Gastroesophageal sphincter (tissue), 4 donors: ENCODE data around the gene EFNA2. TPM values are rescaled to one million over a fixed set of nuclear protein-coding genes. Genes with fewer than 3 reads are reported as not detected.

ENCODE experiments used
- ATAC-seq: fragments of 150-250 bp; one replicate; pipeline ENCODE4 v1.9.1; 2016; ENCODE audit warnings: mild to moderate bottlenecking, moderate library complexity
- H3K27ac ChIP-seq, 4 donors: fragments of 200-600 bp; sonication (generic) in 3 of 4; 1 replicate in 3 of 4; 2 replicates in 1 of 4; pipeline ENCODE4 v1.5.1; 2016 to 2019
- H3K27me3 ChIP-seq: fragments of 200-600 bp; sonication (generic); one replicate; pipeline ENCODE4 v1.5.1; 2019
- H3K36me3 ChIP-seq, 2 donors: fragments of 200-600 bp; sonication (generic); one replicate each; pipeline ENCODE4 v1.5.1; 2019; ENCODE audit warnings: control low read depth in 1 of 2
- H3K4me1 ChIP-seq, 3 donors: fragments of 200-600 bp; sonication (generic); 1 replicate in 2 of 3; 2 replicates in 1 of 3; pipeline ENCODE4 v1.5.1; 2016 to 2019; ENCODE audit warnings: control low read depth in 2 of 3
- H3K4me3 ChIP-seq, 2 donors: fragments of 200-600 bp; sonication (generic); one replicate each; pipeline ENCODE4 v1.5.1; 2019; ENCODE audit warnings: mild to moderate bottlenecking in 1 of 2, moderate library complexity in 1 of 2
- H3K9me3 ChIP-seq, 3 donors: fragments of 200-600 bp; sonication (generic); one replicate each; pipeline ENCODE4 v1.5.1; 2017 to 2019; ENCODE audit warnings: control low read depth in 2 of 3
- EP300 ChIP-seq: sonication (generic); formaldehyde crosslinking; IDR thresholded peaks from one replicate; pipeline ENCODE4 v1.6.1; 2017; ENCODE audit warnings: antibody characterized with exemption, mild to moderate bottlenecking
- POLR2A ChIP-seq, 2 donors: fragments of 450-650 bp; IDR thresholded peaks; one replicate each; pipeline ENCODE4 v1.6.1; 2017; ENCODE audit warnings: antibody characterized with exemption in 2 of 2, mild to moderate bottlenecking in 2 of 2, moderate library complexity in 1 of 2
- POLR2AphosphoS5 ChIP-seq: sonication (generic); formaldehyde crosslinking; IDR thresholded peaks from one replicate; pipeline ENCODE4 v1.6.1; 2017; ENCODE audit warnings: antibody characterized with exemption
- WGBS, 2 donors: methylation state at CpG; one replicate each; pipeline ENCODE4 v1.1.5; 2018; ENCODE audit warnings: low coverage in 1 of 2; 5-methylcytosine and 5-hydroxymethylcytosine counted together
- total RNA-seq, 4 donors: library from RNA; depleted of rRNA; stranded (reverse); fragments of >200 nt; gene quantifications; one replicate each; pipeline ENCODE4 v1.1.0, GENCODE V29; 2016
- TF ChIP-seq, protein P1 (sequence below), 4 experiments: fragments of 200-600 bp in 2 of 4; fragments of 450-650 bp in 2 of 4; sonication (generic) in 1 of 4; IDR thresholded peaks; one replicate each; pipeline ENCODE4 v1.5.1; 2017 to 2019; ENCODE audit warnings: antibody characterized with exemption in 4 of 4, mild to moderate bottlenecking in 2 of 4, moderate library complexity in 2 of 4

EFNA2 gene
- total RNA-seq, 4 donors from 2014 or later, result not detected

DNA sequence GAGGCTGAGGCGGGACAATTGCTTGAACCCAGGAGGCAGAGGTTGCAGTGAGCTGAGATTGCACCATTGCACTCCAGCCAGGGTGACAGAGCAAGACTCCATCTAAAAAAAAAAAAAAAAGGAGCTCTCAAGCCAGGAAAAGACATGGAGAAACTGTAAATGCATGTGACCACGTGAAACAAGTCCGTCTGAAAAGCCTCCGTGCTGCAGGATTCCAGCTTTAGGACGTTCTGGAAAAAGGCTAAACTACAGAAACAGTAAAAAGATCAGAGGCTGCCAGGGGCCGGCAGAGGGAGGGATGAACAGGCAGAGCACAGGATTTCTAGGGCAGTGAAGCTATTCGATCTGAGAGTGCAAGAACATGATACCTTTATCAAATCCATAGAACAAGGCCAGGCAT is 57.4 kb downstream of the EFNA2 start:
- no peak overlapping the region for H3K4me3 ChIP-seq
- no peak overlapping the region for H3K27ac ChIP-seq
- no peak for TF ChIP-seq POLR2AphosphoS5
- TF ChIP-seq EP300, result no peak
- TF ChIP-seq, protein P1, sequence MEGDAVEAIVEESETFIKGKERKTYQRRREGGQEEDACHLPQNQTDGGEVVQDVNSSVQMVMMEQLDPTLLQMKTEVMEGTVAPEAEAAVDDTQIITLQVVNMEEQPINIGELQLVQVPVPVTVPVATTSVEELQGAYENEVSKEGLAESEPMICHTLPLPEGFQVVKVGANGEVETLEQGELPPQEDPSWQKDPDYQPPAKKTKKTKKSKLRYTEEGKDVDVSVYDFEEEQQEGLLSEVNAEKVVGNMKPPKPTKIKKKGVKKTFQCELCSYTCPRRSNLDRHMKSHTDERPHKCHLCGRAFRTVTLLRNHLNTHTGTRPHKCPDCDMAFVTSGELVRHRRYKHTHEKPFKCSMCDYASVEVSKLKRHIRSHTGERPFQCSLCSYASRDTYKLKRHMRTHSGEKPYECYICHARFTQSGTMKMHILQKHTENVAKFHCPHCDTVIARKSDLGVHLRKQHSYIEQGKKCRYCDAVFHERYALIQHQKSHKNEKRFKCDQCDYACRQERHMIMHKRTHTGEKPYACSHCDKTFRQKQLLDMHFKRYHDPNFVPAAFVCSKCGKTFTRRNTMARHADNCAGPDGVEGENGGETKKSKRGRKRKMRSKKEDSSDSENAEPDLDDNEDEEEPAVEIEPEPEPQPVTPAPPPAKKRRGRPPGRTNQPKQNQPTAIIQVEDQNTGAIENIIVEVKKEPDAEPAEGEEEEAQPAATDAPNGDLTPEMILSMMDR (IDR thresholded peaks at IDR 0.05), result no peak
- TF ChIP-seq POLR2A (IDR thresholded peaks at IDR 0.05), result no peak
- WGBS, 2 donors, result 16% methylated on average over 7 of the region's 7 CpGs
- peaks cover 20% of the 10 kb centered on the region for H3K27me3 ChIP-seq
- H3K9me3 ChIP-seq, result no peaks in the 10 kb centered on the region
- no peak for ATAC-seq
- no peaks in the 10 kb centered on the region for H3K36me3 ChIP-seq
- no peaks in the 10 kb centered on the region for H3K4me1 ChIP-seq

DNA sequence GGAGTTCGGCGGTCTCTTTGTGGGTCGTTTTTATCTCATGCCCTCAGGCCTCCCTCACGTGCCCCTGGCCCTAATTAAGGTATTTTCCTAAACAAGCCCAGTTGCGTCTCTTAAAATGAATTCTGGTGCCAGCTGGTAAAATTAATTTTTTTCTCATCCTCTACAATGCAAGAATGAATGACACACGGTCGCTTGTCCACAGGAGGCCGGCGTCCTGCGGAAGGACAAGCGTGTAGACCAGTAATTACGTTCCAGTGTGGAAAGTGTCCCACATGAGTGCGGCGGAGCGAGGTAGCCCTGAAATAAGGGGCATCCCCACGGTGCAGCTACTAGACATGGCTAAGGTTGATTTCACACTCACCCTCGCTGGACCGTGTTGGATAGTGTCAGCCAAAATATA is 63.5 kb downstream of the EFNA2 start:
- no peaks in the 10 kb centered on the region for H3K9me3 ChIP-seq
- H3K4me1 ChIP-seq, result peaks cover 0 to 11% (median 3%) of the 10 kb centered on the region in 3 donors
- H3K4me3 ChIP-seq, result no peak overlapping the region
- H3K27ac ChIP-seq, result no peak overlapping the region
- TF ChIP-seq EP300 (no peak), POLR2AphosphoS5 (no peak), POLR2A (IDR thresholded peaks at IDR 0.05) (no peak)
- TF ChIP-seq, protein P1 (IDR thresholded peaks at IDR 0.05), result no peak
- H3K27me3 ChIP-seq, result no peaks in the 10 kb centered on the region
- WGBS, 2 donors, result 83 to 87% methylated on average over 6 to 13 of the region's 18 CpGs
- no peak for ATAC-seq
- H3K36me3 ChIP-seq, result no peaks in the 10 kb centered on the region

DNA sequence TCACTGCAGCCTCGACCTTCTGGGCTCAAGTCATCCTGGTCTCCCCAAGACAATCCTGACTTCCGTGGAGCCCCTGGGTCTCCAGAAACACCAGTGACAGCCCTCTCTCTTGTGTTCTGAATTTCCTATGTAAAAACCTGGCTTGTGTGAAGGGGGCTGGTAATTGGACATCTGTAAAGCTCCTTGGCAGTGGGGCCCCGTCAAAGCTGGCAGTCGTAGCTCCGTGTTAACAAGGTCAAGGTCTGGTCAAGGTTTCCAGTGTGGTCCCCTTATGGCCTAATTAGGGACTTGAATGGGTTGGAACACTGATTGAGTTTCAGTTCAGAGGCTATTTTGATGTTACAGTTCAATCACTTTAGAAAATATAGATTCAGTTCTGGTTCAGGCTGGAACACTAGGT is 65.2 kb downstream of the EFNA2 start:
- 47 to 53% methylated on average over 3 of the region's 5 CpGs for WGBS, 2 donors
- Histone ChIP-seq H3K4me1 (peaks cover 0 to 20% (median 8%) of the 10 kb centered on the region in 3 donors), H3K4me3 (no peak overlapping the region), H3K36me3 (no peaks in the 10 kb centered on the region), H3K27ac (no peak overlapping the region), H3K27me3 (no peaks in the 10 kb centered on the region), H3K9me3 (no peaks in the 10 kb centered on the region)
- TF ChIP-seq, protein P1 (IDR thresholded peaks at IDR 0.05), result no peak
- ATAC-seq, result no peak

Other genes starting within 250 kb of the EFNA2 start
- 10 to 100 TPM in 1 of 4 donors, 1 to 10 TPM in 3; 3.9 to 14.3 (median 6.4) TPM for gene ABCA7, start 245.8 kb upstream of the EFNA2 start, total RNA-seq
- 10 to 100 TPM in 3 of 4 donors, 1 to 10 TPM in 1; 9.5 to 29.8 (median 14.6) TPM for gene ARHGAP45, start 218.7 kb upstream of the EFNA2 start, total RNA-seq
- gene POLR2E, start 190.5 kb upstream of the EFNA2 start, total RNA-seq, result 100 to 1,000 TPM; 117 to 228 (median 150) TPM
- gene GPX4, start 181.9 kb upstream of the EFNA2 start, total RNA-seq, result 100 to 1,000 TPM; 311 to 452 (median 349) TPM
- 10 to 100 TPM; 14.9 to 67.2 (median 20.9) TPM for gene SBNO2, start 111.6 kb upstream of the EFNA2 start, total RNA-seq
- 10 to 100 TPM; 56.8 to 80.7 (median 60.9) TPM for gene STK11, start 80.1 kb upstream of the EFNA2 start, total RNA-seq
- under 1 TPM in 3 of 4 donors, not detected in 1; 0.13 to 0.73 (median 0.49) TPM for gene CBARP, start 47.9 kb upstream of the EFNA2 start, total RNA-seq
- gene ATP5F1D, start 44.1 kb upstream of the EFNA2 start, total RNA-seq, result 100 to 1,000 TPM in 1 of 4 donors, 10 to 100 TPM in 3; 62.3 to 116 (median 84.1) TPM
- 10 to 100 TPM; 20.0 to 40.1 (median 24.2) TPM for gene MIDN, start 37.3 kb upstream of the EFNA2 start, total RNA-seq
- gene CIRBP, start 16.5 kb upstream of the EFNA2 start, total RNA-seq, result 100 to 1,000 TPM; 350 to 708 (median 559) TPM
- 10 to 100 TPM; 14.2 to 42.2 (median 21.8) TPM for gene FAM174C, start 10.3 kb upstream of the EFNA2 start, total RNA-seq
- 100 to 1,000 TPM in 1 of 4 donors, 10 to 100 TPM in 3; 77.7 to 106 (median 86.1) TPM for gene NDUFS7, start 98.0 kb downstream of the EFNA2 start, total RNA-seq
- 10 to 100 TPM; 10.4 to 14.7 (median 10.9) TPM for gene GAMT, start 115.7 kb downstream of the EFNA2 start, total RNA-seq
- gene DAZAP1, start 121.7 kb downstream of the EFNA2 start, total RNA-seq, result 10 to 100 TPM; 45.3 to 75.4 (median 64.0) TPM
- 1,000 to 10,000 TPM; 1,291 to 3,466 (median 2,344) TPM for gene RPS15, start 152.5 kb downstream of the EFNA2 start, total RNA-seq
- 1 to 10 TPM in 1 of 4 donors, under 1 TPM in 3; 0.02 to 1.2 (median 0.35) TPM for gene APC2, start 164.2 kb downstream of the EFNA2 start, total RNA-seq
- 10 to 100 TPM; 20.6 to 40.0 (median 28.2) TPM for gene C19orf25, start 193.3 kb downstream of the EFNA2 start, total RNA-seq
- 1 to 10 TPM in 3 of 4 donors, under 1 TPM in 1; 0.94 to 2.2 (median 2.0) TPM for gene PCSK4, start 204.5 kb downstream of the EFNA2 start, total RNA-seq
- under 1 TPM in 3 of 4 donors, not detected in 1; 0.32 to 0.96 (median 0.40) TPM for gene REEP6, start 205.3 kb downstream of the EFNA2 start, total RNA-seq
- 1 to 10 TPM; 1.3 to 9.7 (median 3.6) TPM for gene ADAMTSL5, start 227.1 kb downstream of the EFNA2 start, total RNA-seq
- gene PLK5, start 238.2 kb downstream of the EFNA2 start, total RNA-seq, result under 1 TPM in 1 of 4 donors, not detected in 3; 0.15 TPM